Stimulated activated naive CD8-positive, alpha-beta T cell treated with anti-CD3 and anti-CD28 coated beads, Interleukin-15, amount 100 ng/mL, for 72 hours (primary cell): ENCODE results near the gene MPHOSPH6.
"Not testable (repeated sequence)": the region's sequence is repeated elsewhere in the genome, so short reads cannot be mapped to it uniquely, and the experiment has no call there.

Experiments
- ATAC-seq: fragments of 150-1000 bp; cut with Tn5 transposase; 2 replicates; pipeline ENCODE4 v1.10.0; 2021; ENCODE audit warnings: mild to moderate bottlenecking, moderate library complexity
- DNase-seq, 2 donors: peaks; one replicate each; pipeline ENCODE4 v3.0.0; 2021 to 2022
- H3K27ac Mint-ChIP-seq, 2 donors: one replicate each; pipeline ENCODE4 v1.8.0; 2022; ENCODE audit warnings: mild to moderate bottlenecking in 2 of 2, mixed read lengths in 2 of 2, moderate library complexity in 2 of 2
- H3K27me3 Mint-ChIP-seq: one replicate; pipeline ENCODE4 v1.8.0; 2022; ENCODE audit warnings: mixed read lengths
- H3K4me1 Mint-ChIP-seq: one replicate; pipeline ENCODE4 v1.8.0; 2022; ENCODE audit warnings: mild to moderate bottlenecking, mixed read lengths
- H3K4me3 Mint-ChIP-seq, 2 donors: one replicate each; pipeline ENCODE4 v1.8.0; 2022; ENCODE audit warnings: mild to moderate bottlenecking in 2 of 2, mixed read lengths in 2 of 2, moderate library complexity in 1 of 2
- H3K9me3 Mint-ChIP-seq, 2 donors: one replicate each; pipeline ENCODE4 v1.8.0; 2022; ENCODE audit warnings: mixed read lengths in 2 of 2

MPHOSPH6 gene

GRCh38 chr16:82147546-82147945 is 22.5 kb downstream of the MPHOSPH6 start:
- no peaks in the 10 kb centered on the region for H3K4me1 Mint-ChIP-seq
- H3K9me3 Mint-ChIP-seq, result no peaks in the 10 kb centered on the region
- ATAC-seq (no peak), DNase-seq (no peak)
- no peak overlapping the region for H3K27ac Mint-ChIP-seq
- no peaks in the 10 kb centered on the region for H3K27me3 Mint-ChIP-seq
- H3K4me3 Mint-ChIP-seq, result no peak overlapping the region

- ATAC-seq (no peak), DNase-seq (no peak)
- Mint-ChIP-seq H3K4me1 (no peaks in the 10 kb centered on the region), H3K4me3 (no peak overlapping the region), H3K27me3 (no peaks in the 10 kb centered on the region), H3K9me3 (no peaks in the 10 kb centered on the region), H3K27ac (no peak overlapping the region)
Measured at GRCh38 chr16:82146957-82147356, 23.1 kb downstream of the MPHOSPH6 start.

GRCh38 chr16:82146556-82146955 is 23.5 kb downstream of the MPHOSPH6 start:
- no peaks in the 10 kb centered on the region for H3K9me3 Mint-ChIP-seq
- ATAC-seq, result no peak

GRCh38 chr16:82139286-82139571 is 30.8 kb downstream of the MPHOSPH6 start:
- peak overlapping the region; percentile 57 to 65 for H3K4me3 Mint-ChIP-seq
- H3K9me3 Mint-ChIP-seq, H3K4me1 Mint-ChIP-seq, ATAC-seq, H3K27me3 Mint-ChIP-seq: not testable (repeated sequence)
- peak overlapping the region; percentile 26 to 90 for H3K27ac Mint-ChIP-seq
- DNase-seq, result peak in 1 of 2 donors; percentile 11

More at GRCh38 chr16:82146556-82146955, 23.5 kb downstream of the MPHOSPH6 start:
- Mint-ChIP-seq H3K4me1 (no peaks in the 10 kb centered on the region), H3K27ac (no peak overlapping the region), H3K27me3 (no peaks in the 10 kb centered on the region), H3K4me3 (no peak overlapping the region)
- no peak for DNase-seq

GRCh38 chr16:82138478-82139285 is 31.3 kb downstream of the MPHOSPH6 start:
- Mint-ChIP-seq H3K4me3 (peak overlapping the region; percentile 57 to 65), H3K4me1 (peaks cover 12% of the 10 kb centered on the region), H3K27ac (peak overlapping the region; percentile 26 to 90), H3K9me3 (no peaks in the 10 kb centered on the region), H3K27me3 (no peaks in the 10 kb centered on the region)
- ATAC-seq (no peak), DNase-seq (no peak)

- no peak for DNase-seq
- H3K27ac Mint-ChIP-seq, result no peak overlapping the region
- no peak overlapping the region for H3K4me3 Mint-ChIP-seq
- H3K27me3 Mint-ChIP-seq, result no peaks in the 10 kb centered on the region
- H3K9me3 Mint-ChIP-seq, result no peaks in the 10 kb centered on the region
- no peak for ATAC-seq
- H3K4me1 Mint-ChIP-seq, result peaks cover 19% of the 10 kb centered on the region
Measured at GRCh38 chr16:82137822-82138167, 32.2 kb downstream of the MPHOSPH6 start.

- DNase-seq (no peak), ATAC-seq (no peak)
- Mint-ChIP-seq H3K4me3 (no peak overlapping the region), H3K4me1 (peaks cover 19% of the 10 kb centered on the region), H3K27me3 (no peaks in the 10 kb centered on the region), H3K9me3 (no peaks in the 10 kb centered on the region), H3K27ac (no peak overlapping the region)
Measured at GRCh38 chr16:82136956-82137821, 32.8 kb downstream of the MPHOSPH6 start.

GRCh38 chr16:82135844-82136243 is 34.2 kb downstream of the MPHOSPH6 start:
- Mint-ChIP-seq H3K4me1 (peaks cover 19% of the 10 kb centered on the region), H3K4me3 (no peak overlapping the region), H3K27ac (no peak overlapping the region), H3K27me3 (no peaks in the 10 kb centered on the region), H3K9me3 (no peaks in the 10 kb centered on the region)
- ATAC-seq, result no peak
- no peak for DNase-seq

- ATAC-seq, result no peak
- H3K27me3 Mint-ChIP-seq, result no peaks in the 10 kb centered on the region
- no peak overlapping the region for H3K27ac Mint-ChIP-seq
- no peak for DNase-seq
- no peaks in the 10 kb centered on the region for H3K9me3 Mint-ChIP-seq
- H3K4me1 Mint-ChIP-seq, result peaks cover 19% of the 10 kb centered on the region
- H3K4me3 Mint-ChIP-seq, result no peak overlapping the region
Measured at GRCh38 chr16:82134846-82135245, 35.2 kb downstream of the MPHOSPH6 start.

- no peak overlapping the region for H3K27ac Mint-ChIP-seq
- ATAC-seq (peak; percentile 95), DNase-seq (peak; percentile 10 to 28)
- no peaks in the 10 kb centered on the region for H3K9me3 Mint-ChIP-seq
- peak overlapping the region in 1 of 2 donors; percentile 35 for H3K4me3 Mint-ChIP-seq
- peaks cover 19% of the 10 kb centered on the region for H3K4me1 Mint-ChIP-seq
- H3K27me3 Mint-ChIP-seq, result no peaks in the 10 kb centered on the region
Measured at GRCh38 chr16:82133798-82134197, 36.2 kb downstream of the MPHOSPH6 start.

GRCh38 chr16:82129881-82130280 is 40.1 kb downstream of the MPHOSPH6 start:
- ATAC-seq, result no peak
- peaks cover 0 to 6% of the 10 kb centered on the region in 2 donors for H3K9me3 Mint-ChIP-seq

GRCh38 chr16:82124651-82125050 is 45.4 kb downstream of the MPHOSPH6 start:
- H3K4me1 Mint-ChIP-seq, result no peaks in the 10 kb centered on the region
- DNase-seq (no peak), ATAC-seq (no peak)
- H3K27me3 Mint-ChIP-seq, result peaks cover 8% of the 10 kb centered on the region
- no peak overlapping the region for H3K27ac Mint-ChIP-seq
- peaks cover 0 to 6% of the 10 kb centered on the region in 2 donors for H3K9me3 Mint-ChIP-seq
- no peak overlapping the region for H3K4me3 Mint-ChIP-seq

More at GRCh38 chr16:82129881-82130280, 40.1 kb downstream of the MPHOSPH6 start:
- Mint-ChIP-seq H3K27me3 (peaks cover 5% of the 10 kb centered on the region), H3K27ac (no peak overlapping the region), H3K4me1 (peaks cover 19% of the 10 kb centered on the region), H3K4me3 (no peak overlapping the region)
- DNase-seq, result no peak

GRCh38 chr16:82119405-82119804 is 50.6 kb downstream of the MPHOSPH6 start:
- no peaks in the 10 kb centered on the region for H3K4me1 Mint-ChIP-seq
- no peaks in the 10 kb centered on the region for H3K9me3 Mint-ChIP-seq
- no peaks in the 10 kb centered on the region for H3K27me3 Mint-ChIP-seq
- H3K4me3 Mint-ChIP-seq, result no peak overlapping the region
- DNase-seq (no peak), ATAC-seq (no peak)
- H3K27ac Mint-ChIP-seq, result no peak overlapping the region

- H3K4me3 Mint-ChIP-seq, result no peak overlapping the region
- no peaks in the 10 kb centered on the region for H3K9me3 Mint-ChIP-seq
- no peak overlapping the region for H3K27ac Mint-ChIP-seq
- no peak for ATAC-seq
- no peak for DNase-seq
- no peaks in the 10 kb centered on the region for H3K27me3 Mint-ChIP-seq
- no peaks in the 10 kb centered on the region for H3K4me1 Mint-ChIP-seq
Measured at GRCh38 chr16:82118749-82119148, 51.3 kb downstream of the MPHOSPH6 start.

GRCh38 chr16:82116535-82116934 is 53.5 kb downstream of the MPHOSPH6 start:
- H3K9me3 Mint-ChIP-seq, result no peaks in the 10 kb centered on the region
- H3K27ac Mint-ChIP-seq, result no peak overlapping the region
- H3K27me3 Mint-ChIP-seq, result no peaks in the 10 kb centered on the region
- H3K4me3 Mint-ChIP-seq, result no peak overlapping the region
- ATAC-seq, result no peak
- no peak for DNase-seq
- no peaks in the 10 kb centered on the region for H3K4me1 Mint-ChIP-seq

GRCh38 chr16:82113741-82114140 is 56.3 kb downstream of the MPHOSPH6 start:
- DNase-seq, result no peak
- ATAC-seq, result no peak
- Mint-ChIP-seq H3K27me3 (peaks cover 7% of the 10 kb centered on the region), H3K27ac (no peak overlapping the region), H3K4me3 (no peak overlapping the region), H3K4me1 (peaks cover 9% of the 10 kb centered on the region), H3K9me3 (no peaks in the 10 kb centered on the region)
